T-helper 1 cell (primary cell): ENCODE measurements around the gene PSEN2.
"Not testable (repeated sequence)": the region's sequence is repeated elsewhere in the genome, so short reads cannot be mapped to it uniquely, and the experiment has no call there.

Experiments
- DNase-seq, 5 donors: peaks; one replicate each; pipeline ENCODE4 v3.0.0-alpha.2; 2012 to 2020

PSEN2 gene

GRCh38 chr1:226919995-226920394 lies 49.6 kb downstream of the PSEN2 start:
- no peak for DNase-seq

GRCh38 chr1:226920446-226920894 lies 50.1 kb downstream of the PSEN2 start:
- no peak for DNase-seq

- DNase-seq: no peak
Observed at GRCh38 chr1:226921504-226921903, 51.1 kb downstream of the PSEN2 start.

- not testable (repeated sequence) for DNase-seq
Observed at GRCh38 chr1:226929260-226930111, 59.1 kb downstream of the PSEN2 start.

- DNase-seq: no peak
Observed at GRCh38 chr1:226934483-226935237, 64.2 kb downstream of the PSEN2 start.

- DNase-seq: no peak
Observed at GRCh38 chr1:226937940-226938725, 67.7 kb downstream of the PSEN2 start.

- DNase-seq: no peak
Observed at GRCh38 chr1:226938903-226939437, 68.6 kb downstream of the PSEN2 start.

GRCh38 chr1:226939438-226940028 lies 69.1 kb downstream of the PSEN2 start:
- DNase-seq: peak in 4 of 5 donors; percentile 43 to 66 (median 61)

GRCh38 chr1:226940029-226940805 lies 69.8 kb downstream of the PSEN2 start, which contains the start of gene COQ8A:
TSS of gene COQ8A (plus strand) at chr1:226940294. CDS start at chr1:226961386, 21,092 bp downstream.
- DNase-seq: peak; percentile 97 to 100 (median 98)

GRCh38 chr1:226940806-226941067 lies 70.3 kb downstream of the PSEN2 start:
- DNase-seq: no peak

- DNase-seq: no peak
Observed at GRCh38 chr1:226942392-226942791, 72.0 kb downstream of the PSEN2 start.

- no peak for DNase-seq
Observed at GRCh38 chr1:226943156-226943555, 72.7 kb downstream of the PSEN2 start.

GRCh38 chr1:226943927-226944326 lies 73.5 kb downstream of the PSEN2 start:
- DNase-seq: no peak

- DNase-seq: no peak
Observed at GRCh38 chr1:226945106-226945857, 74.9 kb downstream of the PSEN2 start.
